HepG2 (cell line): ENCODE measurements around the gene BCAM. TPM values are rescaled to one million over a fixed set of nuclear protein-coding genes. Genes with fewer than 3 reads are reported as not detected.

Source experiments
- BHLHE40 ChIP-seq: IDR thresholded peaks from 2 replicates; pipeline ENCODE4 v1.6.1; 2011; ENCODE audit warnings: low read length, improper control_type of control experiment
- CEBPB ChIP-seq: IDR thresholded peaks from 2 replicates; pipeline ENCODE4 v1.6.1; 2011; ENCODE audit warnings: low read depth, low read length, improper control_type of control experiment, borderline replicate concordance
- MED1 ChIP-seq: sonication (generic); formaldehyde crosslinking; IDR thresholded peaks from 2 replicates; pipeline ENCODE4 v1.4.0; 2020; ENCODE audit warnings: missing genetic modification reagents
- MIER2 ChIP-seq: IDR thresholded peaks from 2 replicates; pipeline ENCODE4 v1.6.1; 2016; ENCODE audit warnings: missing biosample characterization, missing genetic modification reagents
- NR2F6 ChIP-seq, 2 experiments: IDR thresholded peaks; 2 replicates each; pipeline ENCODE4 v1.6.1; 2016; ENCODE audit warnings: antibody characterized with exemption in 1 of 2, mild to moderate bottlenecking in 1 of 2
- RFXAP ChIP-seq: sonication (generic); formaldehyde crosslinking; IDR thresholded peaks from 2 replicates; pipeline ENCODE4 v1.4.0; 2020; ENCODE audit warnings: missing genetic modification reagents, borderline replicate concordance
- SALL1 ChIP-seq: sonication (generic); formaldehyde crosslinking; IDR thresholded peaks from 2 replicates; pipeline ENCODE4 v1.8.0; 2022; ENCODE audit warnings: mild to moderate bottlenecking, missing genetic modification reagents
- ZMAT3 ChIP-seq: sonication (generic); formaldehyde crosslinking; conservative IDR thresholded peaks from 2 replicates; pipeline ENCODE4 v1.7.0; 2021; ENCODE audit warnings: missing genetic modification reagents
- ZNF331 ChIP-seq: sonication (generic); formaldehyde crosslinking; IDR thresholded peaks from 2 replicates; pipeline ENCODE4 v1.4.0; 2020; ENCODE audit warnings: missing genetic modification reagents
- ZNF543 ChIP-seq: sonication (generic); formaldehyde crosslinking; IDR thresholded peaks from 2 replicates; pipeline ENCODE4 v1.4.0; 2020; ENCODE audit warnings: mild to moderate bottlenecking, missing genetic modification reagents
- ZNF709 ChIP-seq: sonication (generic); formaldehyde crosslinking; IDR thresholded peaks from 2 replicates; pipeline ENCODE4 v1.5.0; 2020; ENCODE audit warnings: mild to moderate bottlenecking, missing genetic modification reagents
- polyA plus RNA-seq, 8 experiments: library from polyadenylated mRNA; depleted of rRNA in 3 of 8; stranded (reverse) in 7 of 8; unstranded in 1 of 8; fragments of >200 nt; fragmentation: Illumina TruSeq in 4 of 8; extraction: Trizol in 4 of 8; gene quantifications; 2 replicates each; pipeline versions ENCODE4 v1.2.1 to v1.2.3, GENCODE V29; 2011 to 2016; ENCODE audit warnings: low read depth in 4 of 8, missing spikeins in 1 of 8, mixed read lengths in 1 of 8; ENCODE audit not compliant: insufficient read depth in 1 of 8
- total RNA-seq, 5 experiments: library from RNA; depleted of rRNA; stranded (reverse); fragments of >200 nt; fragmentation: Illumina TruSeq; extraction: Trizol; gene quantifications; 2 replicates each; pipeline ENCODE4 v1.2.3, GENCODE V29; 2016; ENCODE audit warnings: low read depth in 1 of 5
- TF ChIP-seq, protein P1 (sequence below): IDR thresholded peaks from 2 replicates; pipeline ENCODE4 v1.6.1; 2016; ENCODE audit warnings: missing compliant biosample characterization, missing genetic modification reagents, borderline replicate concordance
- TF ChIP-seq, protein P2 (sequence below): sonication (generic); formaldehyde crosslinking; IDR thresholded peaks from 2 replicates; pipeline ENCODE4 v1.4.0; 2020; ENCODE audit warnings: mild to moderate bottlenecking, missing genetic modification reagents
- TF ChIP-seq, protein P3 (sequence below): sonication (generic); formaldehyde crosslinking; IDR thresholded peaks from 2 replicates; pipeline ENCODE4 v1.4.0; 2020; ENCODE audit warnings: missing genetic modification reagents, borderline replicate concordance
- TF ChIP-seq, protein P4 (sequence below): sonication (generic); formaldehyde crosslinking; IDR thresholded peaks from 2 replicates; pipeline ENCODE4 v1.8.1; 2022; ENCODE audit warnings: low read depth, mild to moderate bottlenecking, missing genetic modification reagents
- TF ChIP-seq, protein P5 (sequence below): sonication (generic); formaldehyde crosslinking; IDR thresholded peaks from 2 replicates; pipeline ENCODE4 v1.4.0; 2020; ENCODE audit warnings: missing genetic modification reagents
- TF ChIP-seq, protein P6 (sequence below): sonication (generic); formaldehyde crosslinking; IDR thresholded peaks from 2 replicates; pipeline ENCODE4 v1.8.1; 2023; ENCODE audit warnings: missing genetic modification reagents, inconsistent platforms, borderline replicate concordance

Gene BCAM
- total and polyA plus RNA-seq, 2 of the 13 experiments (the other 11 are each of a cell fraction or from before 2014, with no cell fraction given), result 51.2 to 62.7 TPM

DNA sequence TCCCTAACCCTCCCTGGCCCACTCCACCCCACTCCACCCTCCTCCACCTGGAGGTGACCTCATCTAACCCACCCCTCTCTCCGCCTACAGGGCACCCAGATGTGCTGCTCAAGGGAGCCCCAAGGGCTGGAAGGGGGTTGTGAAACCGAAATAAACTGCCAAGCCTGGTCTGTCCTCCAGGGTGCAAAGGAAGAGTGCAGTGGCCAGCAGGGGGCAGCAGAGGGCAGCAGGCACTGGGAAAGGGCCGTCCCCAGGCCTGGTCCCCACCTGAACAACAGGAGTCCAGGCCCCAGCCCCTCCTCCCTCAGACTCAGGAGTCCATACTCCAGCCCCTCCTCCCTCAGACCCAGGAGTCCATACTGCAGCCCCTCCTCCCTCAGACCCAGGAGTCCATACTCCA lies 8.4 kb upstream of the BCAM start (continued):
- TF ChIP-seq, protein P1, sequence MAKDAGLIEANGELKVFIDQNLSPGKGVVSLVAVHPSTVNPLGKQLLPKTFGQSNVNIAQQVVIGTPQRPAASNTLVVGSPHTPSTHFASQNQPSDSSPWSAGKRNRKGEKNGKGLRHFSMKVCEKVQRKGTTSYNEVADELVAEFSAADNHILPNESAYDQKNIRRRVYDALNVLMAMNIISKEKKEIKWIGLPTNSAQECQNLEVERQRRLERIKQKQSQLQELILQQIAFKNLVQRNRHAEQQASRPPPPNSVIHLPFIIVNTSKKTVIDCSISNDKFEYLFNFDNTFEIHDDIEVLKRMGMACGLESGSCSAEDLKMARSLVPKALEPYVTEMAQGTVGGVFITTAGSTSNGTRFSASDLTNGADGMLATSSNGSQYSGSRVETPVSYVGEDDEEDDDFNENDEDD (CRISPR knock-in tag), result no peak; the same call in 1 of the 2 replicates
- TF ChIP-seq ZNF709 (CRISPR knock-in tag), result no peak
- peak; percentile 63 for TF ChIP-seq ZNF331 (CRISPR knock-in tag)
- TF ChIP-seq, protein P2, sequence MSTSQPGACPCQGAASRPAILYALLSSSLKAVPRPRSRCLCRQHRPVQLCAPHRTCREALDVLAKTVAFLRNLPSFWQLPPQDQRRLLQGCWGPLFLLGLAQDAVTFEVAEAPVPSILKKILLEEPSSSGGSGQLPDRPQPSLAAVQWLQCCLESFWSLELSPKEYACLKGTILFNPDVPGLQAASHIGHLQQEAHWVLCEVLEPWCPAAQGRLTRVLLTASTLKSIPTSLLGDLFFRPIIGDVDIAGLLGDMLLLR (CRISPR knock-in tag), result no peak
- no peak; the same call in 1 of the 2 replicates for TF ChIP-seq RFXAP (CRISPR knock-in tag)
- peak; percentile 37; the same call in 1 of the 2 replicates for TF ChIP-seq BHLHE40
- TF ChIP-seq SALL1, result peak; percentile 66
- TF ChIP-seq ZMAT3, result peak; percentile 61; the same call in 1 of the 2 replicates
- TF ChIP-seq, protein P3, sequence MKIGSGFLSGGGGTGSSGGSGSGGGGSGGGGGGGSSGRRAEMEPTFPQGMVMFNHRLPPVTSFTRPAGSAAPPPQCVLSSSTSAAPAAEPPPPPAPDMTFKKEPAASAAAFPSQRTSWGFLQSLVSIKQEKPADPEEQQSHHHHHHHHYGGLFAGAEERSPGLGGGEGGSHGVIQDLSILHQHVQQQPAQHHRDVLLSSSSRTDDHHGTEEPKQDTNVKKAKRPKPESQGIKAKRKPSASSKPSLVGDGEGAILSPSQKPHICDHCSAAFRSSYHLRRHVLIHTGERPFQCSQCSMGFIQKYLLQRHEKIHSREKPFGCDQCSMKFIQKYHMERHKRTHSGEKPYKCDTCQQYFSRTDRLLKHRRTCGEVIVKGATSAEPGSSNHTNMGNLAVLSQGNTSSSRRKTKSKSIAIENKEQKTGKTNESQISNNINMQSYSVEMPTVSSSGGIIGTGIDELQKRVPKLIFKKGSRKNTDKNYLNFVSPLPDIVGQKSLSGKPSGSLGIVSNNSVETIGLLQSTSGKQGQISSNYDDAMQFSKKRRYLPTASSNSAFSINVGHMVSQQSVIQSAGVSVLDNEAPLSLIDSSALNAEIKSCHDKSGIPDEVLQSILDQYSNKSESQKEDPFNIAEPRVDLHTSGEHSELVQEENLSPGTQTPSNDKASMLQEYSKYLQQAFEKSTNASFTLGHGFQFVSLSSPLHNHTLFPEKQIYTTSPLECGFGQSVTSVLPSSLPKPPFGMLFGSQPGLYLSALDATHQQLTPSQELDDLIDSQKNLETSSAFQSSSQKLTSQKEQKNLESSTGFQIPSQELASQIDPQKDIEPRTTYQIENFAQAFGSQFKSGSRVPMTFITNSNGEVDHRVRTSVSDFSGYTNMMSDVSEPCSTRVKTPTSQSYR, result peak; percentile 82; the same call in 1 of the 2 replicates
- TF ChIP-seq MED1 (CRISPR knock-in tag), result peak; percentile 53
- TF ChIP-seq, protein P4, sequence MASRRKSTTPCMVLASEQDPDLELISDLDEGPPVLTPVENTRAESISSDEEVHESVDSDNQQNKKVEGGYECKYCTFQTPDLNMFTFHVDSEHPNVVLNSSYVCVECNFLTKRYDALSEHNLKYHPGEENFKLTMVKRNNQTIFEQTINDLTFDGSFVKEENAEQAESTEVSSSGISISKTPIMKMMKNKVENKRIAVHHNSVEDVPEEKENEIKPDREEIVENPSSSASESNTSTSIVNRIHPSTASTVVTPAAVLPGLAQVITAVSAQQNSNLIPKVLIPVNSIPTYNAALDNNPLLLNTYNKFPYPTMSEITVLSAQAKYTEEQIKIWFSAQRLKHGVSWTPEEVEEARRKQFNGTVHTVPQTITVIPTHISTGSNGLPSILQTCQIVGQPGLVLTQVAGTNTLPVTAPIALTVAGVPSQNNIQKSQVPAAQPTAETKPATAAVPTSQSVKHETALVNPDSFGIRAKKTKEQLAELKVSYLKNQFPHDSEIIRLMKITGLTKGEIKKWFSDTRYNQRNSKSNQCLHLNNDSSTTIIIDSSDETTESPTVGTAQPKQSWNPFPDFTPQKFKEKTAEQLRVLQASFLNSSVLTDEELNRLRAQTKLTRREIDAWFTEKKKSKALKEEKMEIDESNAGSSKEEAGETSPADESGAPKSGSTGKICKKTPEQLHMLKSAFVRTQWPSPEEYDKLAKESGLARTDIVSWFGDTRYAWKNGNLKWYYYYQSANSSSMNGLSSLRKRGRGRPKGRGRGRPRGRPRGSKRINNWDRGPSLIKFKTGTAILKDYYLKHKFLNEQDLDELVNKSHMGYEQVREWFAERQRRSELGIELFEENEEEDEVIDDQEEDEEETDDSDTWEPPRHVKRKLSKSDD (CRISPR knock-in tag), result 0 out of 2 replicates have a peak, but pooled peaks have one; percentile 50
- TF ChIP-seq ZNF543 (CRISPR knock-in tag), result peak; percentile 73; the same call in 1 of the 2 replicates
- no peak for TF ChIP-seq NR2F6 (IDR thresholded peaks at IDR 0.05)
- TF ChIP-seq NR2F6 (CRISPR knock-in tag; IDR thresholded peaks at IDR 0.05), result peak; percentile 46
- TF ChIP-seq MIER2, result 0 out of 2 replicates have a peak, but pooled peaks have one; percentile 25
- TF ChIP-seq, protein P5, sequence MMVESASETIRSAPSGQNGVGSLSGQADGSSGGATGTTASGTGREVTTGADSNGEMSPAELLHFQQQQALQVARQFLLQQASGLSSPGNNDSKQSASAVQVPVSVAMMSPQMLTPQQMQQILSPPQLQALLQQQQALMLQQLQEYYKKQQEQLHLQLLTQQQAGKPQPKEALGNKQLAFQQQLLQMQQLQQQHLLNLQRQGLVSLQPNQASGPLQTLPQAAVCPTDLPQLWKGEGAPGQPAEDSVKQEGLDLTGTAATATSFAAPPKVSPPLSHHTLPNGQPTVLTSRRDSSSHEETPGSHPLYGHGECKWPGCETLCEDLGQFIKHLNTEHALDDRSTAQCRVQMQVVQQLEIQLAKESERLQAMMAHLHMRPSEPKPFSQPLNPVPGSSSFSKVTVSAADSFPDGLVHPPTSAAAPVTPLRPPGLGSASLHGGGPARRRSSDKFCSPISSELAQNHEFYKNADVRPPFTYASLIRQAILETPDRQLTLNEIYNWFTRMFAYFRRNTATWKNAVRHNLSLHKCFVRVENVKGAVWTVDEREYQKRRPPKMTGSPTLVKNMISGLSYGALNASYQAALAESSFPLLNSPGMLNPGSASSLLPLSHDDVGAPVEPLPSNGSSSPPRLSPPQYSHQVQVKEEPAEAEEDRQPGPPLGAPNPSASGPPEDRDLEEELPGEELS, result peak; percentile 59; the same call in 1 of the 2 replicates
- TF ChIP-seq CEBPB, result peak; percentile 71
- TF ChIP-seq, protein P6, sequence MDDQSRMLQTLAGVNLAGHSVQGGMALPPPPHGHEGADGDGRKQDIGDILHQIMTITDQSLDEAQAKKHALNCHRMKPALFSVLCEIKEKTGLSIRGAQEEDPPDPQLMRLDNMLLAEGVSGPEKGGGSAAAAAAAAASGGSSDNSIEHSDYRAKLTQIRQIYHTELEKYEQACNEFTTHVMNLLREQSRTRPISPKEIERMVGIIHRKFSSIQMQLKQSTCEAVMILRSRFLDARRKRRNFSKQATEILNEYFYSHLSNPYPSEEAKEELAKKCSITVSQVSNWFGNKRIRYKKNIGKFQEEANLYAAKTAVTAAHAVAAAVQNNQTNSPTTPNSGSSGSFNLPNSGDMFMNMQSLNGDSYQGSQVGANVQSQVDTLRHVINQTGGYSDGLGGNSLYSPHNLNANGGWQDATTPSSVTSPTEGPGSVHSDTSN (CRISPR knock-in tag), result no peak
